GM18867 (cell line): ENCODE data around the gene GJD2.

ENCODE experiments used
- ATAC-seq: cut with Tn5 transposase; IDR thresholded peaks from one replicate; pipeline ENCODE4 v1.9.1; 2021; ENCODE audit warnings: mild to moderate bottlenecking, moderate library complexity; ENCODE audit not compliant: unreplicated experiment

Gene GJD2

GRCh38 chr15:34754674-34755418 lies at the start of gene GJD2:
TSS of gene GJD2 (minus strand) at chr15:34754998. CDS start at chr15:34754488, 510 bp downstream.
- ATAC-seq: no peak

- no peak for ATAC-seq
Measured at GRCh38 chr15:34804113-34804512, 49.3 kb upstream of the GJD2 start.

- ATAC-seq: no peak
Measured at GRCh38 chr15:34802803-34803750, 48.3 kb upstream of the GJD2 start.

GRCh38 chr15:34802371-34802770 lies 47.6 kb upstream of the GJD2 start:
- no peak for ATAC-seq

- ATAC-seq: no peak
Measured at GRCh38 chr15:34799149-34800101, 44.6 kb upstream of the GJD2 start.

- ATAC-seq: no peak
Measured at GRCh38 chr15:34796847-34797435, 42.1 kb upstream of the GJD2 start.

- ATAC-seq: no peak
Measured at GRCh38 chr15:34795267-34796081, 40.7 kb upstream of the GJD2 start, which contains the start of gene ACTC1. TSS of gene ACTC1 (minus strand) at chr15:34795549. CDS start at chr15:34794808, 741 bp downstream.

GRCh38 chr15:34794590-34795206 lies 39.9 kb upstream of the GJD2 start:
- no peak for ATAC-seq

- ATAC-seq: no peak
Measured at GRCh38 chr15:34793901-34794300, 39.1 kb upstream of the GJD2 start.

GRCh38 chr15:34793071-34793470 lies 38.3 kb upstream of the GJD2 start:
- no peak for ATAC-seq

GRCh38 chr15:34791701-34792100 lies 36.9 kb upstream of the GJD2 start:
- no peak for ATAC-seq

GRCh38 chr15:34790121-34790520 lies 35.3 kb upstream of the GJD2 start:
- no peak for ATAC-seq

- no peak for ATAC-seq
Measured at GRCh38 chr15:34789326-34789725, 34.5 kb upstream of the GJD2 start.

- no peak for ATAC-seq
Measured at GRCh38 chr15:34786206-34786605, 31.4 kb upstream of the GJD2 start.

GRCh38 chr15:34783991-34784390 lies 29.2 kb upstream of the GJD2 start:
- no peak for ATAC-seq

- no peak for ATAC-seq
Measured at GRCh38 chr15:34783431-34783830, 28.6 kb upstream of the GJD2 start.

GRCh38 chr15:34782901-34783300 lies 28.1 kb upstream of the GJD2 start:
- no peak for ATAC-seq

GRCh38 chr15:34780725-34781124 lies 25.9 kb upstream of the GJD2 start:
- no peak for ATAC-seq

GRCh38 chr15:34776606-34777105 lies 21.9 kb upstream of the GJD2 start:
- no peak for ATAC-seq
